ENCODE results near the gene SNAPC3.

Gene SNAPC3

DNA sequence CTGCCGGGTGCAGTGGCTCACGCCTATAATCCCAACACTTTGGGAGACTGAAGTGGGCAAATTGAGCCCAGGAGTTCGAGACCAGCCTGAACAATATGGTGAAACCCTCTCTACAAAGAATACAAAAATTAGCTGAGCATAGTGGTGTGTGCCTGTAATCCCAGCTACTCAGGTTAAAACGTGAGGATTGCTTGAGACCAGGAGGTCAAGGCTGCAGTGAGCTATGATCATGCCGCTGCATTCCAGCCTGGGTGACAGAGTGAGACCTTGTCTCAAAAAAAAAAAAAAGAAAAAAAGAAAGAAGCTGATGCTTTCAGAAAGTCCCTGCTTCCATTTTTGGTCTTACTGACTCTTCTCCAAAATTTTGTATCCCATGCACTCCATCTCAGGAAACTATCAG, 31.3 kb downstream of the SNAPC3 start:
- H2AFZ ChIP-seq (ENCODE audit: low read depth, low read length): no peak overlapping the region
- H3K23ac ChIP-seq (ENCODE audit: low read length in 2 of 2): no peak overlapping the region
- H3K9ac ChIP-seq (ENCODE audit: low read length): no peak overlapping the region
- H3K4me1 ChIP-seq (ENCODE audit: control insufficient read depth, insufficient read depth, low read depth, low read length): no peaks in the 10 kb centered on the region
- no peaks in the 10 kb centered on the region for H3K9me3 ChIP-seq (ENCODE audit: control insufficient read depth, low read length)
- H2BK120ac ChIP-seq (ENCODE audit: low read depth, low read length): no peak overlapping the region
- H3K4ac ChIP-seq (ENCODE audit: low read depth in 1 of 2, low read length in 2 of 2): no peak overlapping the region
- no peak overlapping the region for H4K91ac ChIP-seq (ENCODE audit: low read length)
- no peak overlapping the region for H2BK5ac ChIP-seq (ENCODE audit: low read depth, low read length, poor library complexity, severe bottlenecking)
- H3K36me3 ChIP-seq (ENCODE audit: control insufficient read depth in 1 of 2, insufficient read depth in 2 of 2, low read depth in 1 of 2, low read length in 2 of 2): peaks cover 24 to 88% of the 10 kb centered on the region in 2 experiments
- no peak overlapping the region for H2BK12ac ChIP-seq (ENCODE audit: low read length in 2 of 2)
- WGBS: 100% methylated on average over 5 of the region's 5 CpGs
- H3K14ac ChIP-seq (ENCODE audit: low read length in 2 of 2): no peak overlapping the region
- no peak overlapping the region for H4K8ac ChIP-seq (ENCODE audit: low read length)
- H3K4me3 ChIP-seq (ENCODE audit: insufficient read depth in 1 of 2, low read depth in 1 of 2, low read length in 2 of 2): no peak overlapping the region
- no peak overlapping the region for H3K18ac ChIP-seq (ENCODE audit: low read depth in 1 of 2, low read length in 2 of 2)
- peaks cover 16% of the 10 kb centered on the region for H3K79me1 ChIP-seq (replicated peaks; ENCODE audit: low read length, poor library complexity, severe bottlenecking)
- no peak overlapping the region for H2BK15ac ChIP-seq (ENCODE audit: low read depth, poor library complexity, severe bottlenecking)
- H3K27ac ChIP-seq (ENCODE audit: low read length, poor library complexity, severe bottlenecking): no peak overlapping the region
- no peaks in the 10 kb centered on the region for H3K27me3 ChIP-seq (ENCODE audit: control insufficient read depth in 1 of 2, insufficient read depth in 1 of 2, low read length in 2 of 2)
- H3K4me2 ChIP-seq (ENCODE audit: low read length, poor library complexity, severe bottlenecking): no peak overlapping the region
- H2AK5ac ChIP-seq (ENCODE audit: low read length, severe bottlenecking): no peak overlapping the region
- no peak for DNase-seq

DNA sequence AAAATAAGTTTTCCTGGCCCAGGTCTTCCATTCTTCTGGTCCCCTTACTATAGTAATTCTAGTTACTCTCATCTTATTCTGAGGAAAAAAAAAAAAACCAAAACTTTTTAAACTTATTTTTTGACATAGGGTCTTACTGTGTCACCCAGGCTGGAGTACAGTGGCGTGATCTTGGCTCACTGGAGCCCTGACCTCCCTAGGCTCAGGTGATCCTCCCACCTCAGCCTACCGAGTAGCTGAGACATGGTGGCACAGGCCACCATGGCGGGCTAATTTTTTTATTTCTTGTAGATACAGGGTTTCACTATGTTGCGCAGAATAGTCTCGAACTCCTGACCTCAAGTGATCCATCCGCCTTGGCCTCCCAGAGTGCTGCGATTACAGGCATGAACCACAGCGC, 38.4 kb downstream of the SNAPC3 start:
- no peak overlapping the region for H3K14ac ChIP-seq (ENCODE audit: low read length in 2 of 2)
- 97% methylated on average over 6 of the region's 8 CpGs for WGBS
- H3K18ac ChIP-seq (ENCODE audit: low read depth in 1 of 2, low read length in 2 of 2): no peak overlapping the region

DNA sequence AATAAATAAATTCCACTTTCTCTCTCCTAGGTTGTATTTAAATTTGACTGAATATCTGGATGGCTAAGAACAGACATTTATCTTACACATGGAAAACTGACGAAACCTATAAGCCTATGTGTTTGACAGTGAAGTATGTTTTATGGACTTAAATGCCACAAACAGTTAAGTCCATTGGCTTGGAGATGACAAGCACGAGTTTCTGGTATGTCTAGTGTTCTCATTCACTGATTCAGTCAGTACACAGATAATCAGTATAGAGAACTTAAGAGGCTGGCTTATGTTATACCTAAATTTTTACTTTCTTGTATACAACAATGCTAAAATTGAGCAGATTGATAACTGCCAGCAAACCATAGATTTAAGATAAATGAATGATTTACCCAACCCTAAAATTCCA, 38.9 kb downstream of the SNAPC3 start:
- Histone ChIP-seq H3K23ac (ENCODE audit: low read length in 2 of 2) (no peak overlapping the region), H2BK5ac (ENCODE audit: low read depth, low read length, poor library complexity, severe bottlenecking) (no peak overlapping the region), H3K14ac (ENCODE audit: low read length in 2 of 2) (no peak overlapping the region), H3K4me2 (ENCODE audit: low read length, poor library complexity, severe bottlenecking) (no peak overlapping the region), H2BK120ac (ENCODE audit: low read depth, low read length) (no peak overlapping the region), H4K91ac (ENCODE audit: low read length) (no peak overlapping the region), H3K9me3 (ENCODE audit: control insufficient read depth, low read length) (no peaks in the 10 kb centered on the region), H3K4ac (ENCODE audit: low read depth in 1 of 2, low read length in 2 of 2) (no peak overlapping the region), H3K27ac (ENCODE audit: low read length, poor library complexity, severe bottlenecking) (no peak overlapping the region), H3K4me3 (ENCODE audit: insufficient read depth in 1 of 2, low read depth in 1 of 2, low read length in 2 of 2) (no peak overlapping the region), H2AFZ (ENCODE audit: low read depth, low read length) (no peak overlapping the region), H2AK5ac (ENCODE audit: low read length, severe bottlenecking) (no peak overlapping the region), H3K27me3 (ENCODE audit: control insufficient read depth in 1 of 2, insufficient read depth in 1 of 2, low read length in 2 of 2) (no peaks in the 10 kb centered on the region), H3K79me1 (replicated peaks; ENCODE audit: low read length, poor library complexity, severe bottlenecking) (peaks cover 4% of the 10 kb centered on the region), H3K4me1 (ENCODE audit: control insufficient read depth, insufficient read depth, low read depth, low read length) (no peaks in the 10 kb centered on the region), H3K36me3 (ENCODE audit: control insufficient read depth in 1 of 2, insufficient read depth in 2 of 2, low read depth in 1 of 2, low read length in 2 of 2) (peaks cover 15 to 94% of the 10 kb centered on the region in 2 experiments), H2BK15ac (ENCODE audit: low read depth, poor library complexity, severe bottlenecking) (no peak overlapping the region), H2BK12ac (ENCODE audit: low read length in 2 of 2) (no peak overlapping the region), H3K9ac (ENCODE audit: low read length) (no peak overlapping the region), H4K8ac (ENCODE audit: low read length) (no peak overlapping the region), H3K18ac (ENCODE audit: low read depth in 1 of 2, low read length in 2 of 2) (no peak overlapping the region)
- no CpG with 5 or more reads among the region's 2 CpGs for WGBS
- no peak for DNase-seq

More for the DNA sequence above, 38.4 kb downstream of the SNAPC3 start:
- Histone ChIP-seq H2BK5ac (ENCODE audit: low read depth, low read length, poor library complexity, severe bottlenecking) (no peak overlapping the region), H4K91ac (ENCODE audit: low read length) (no peak overlapping the region), H3K23ac (ENCODE audit: low read length in 2 of 2) (no peak overlapping the region), H4K8ac (ENCODE audit: low read length) (no peak overlapping the region), H3K4me2 (ENCODE audit: low read length, poor library complexity, severe bottlenecking) (no peak overlapping the region), H3K4me3 (ENCODE audit: insufficient read depth in 1 of 2, low read depth in 1 of 2, low read length in 2 of 2) (no peak overlapping the region), H2AFZ (ENCODE audit: low read depth, low read length) (no peak overlapping the region), H3K79me1 (replicated peaks; ENCODE audit: low read length, poor library complexity, severe bottlenecking) (peaks cover 4% of the 10 kb centered on the region), H3K9ac (ENCODE audit: low read length) (no peak overlapping the region), H2AK5ac (ENCODE audit: low read length, severe bottlenecking) (no peak overlapping the region), H3K4ac (ENCODE audit: low read depth in 1 of 2, low read length in 2 of 2) (no peak overlapping the region), H3K9me3 (ENCODE audit: control insufficient read depth, low read length) (no peaks in the 10 kb centered on the region), H3K27ac (ENCODE audit: low read length, poor library complexity, severe bottlenecking) (no peak overlapping the region), H2BK12ac (ENCODE audit: low read length in 2 of 2) (no peak overlapping the region), H3K36me3 (ENCODE audit: control insufficient read depth in 1 of 2, insufficient read depth in 2 of 2, low read depth in 1 of 2, low read length in 2 of 2) (peaks cover 14 to 94% of the 10 kb centered on the region in 2 experiments), H2BK15ac (ENCODE audit: low read depth, poor library complexity, severe bottlenecking) (no peak overlapping the region), H3K4me1 (ENCODE audit: control insufficient read depth, insufficient read depth, low read depth, low read length) (no peaks in the 10 kb centered on the region), H3K27me3 (ENCODE audit: control insufficient read depth in 1 of 2, insufficient read depth in 1 of 2, low read length in 2 of 2) (no peaks in the 10 kb centered on the region), H2BK120ac (ENCODE audit: low read depth, low read length) (no peak overlapping the region)
- no peak for DNase-seq

DNA sequence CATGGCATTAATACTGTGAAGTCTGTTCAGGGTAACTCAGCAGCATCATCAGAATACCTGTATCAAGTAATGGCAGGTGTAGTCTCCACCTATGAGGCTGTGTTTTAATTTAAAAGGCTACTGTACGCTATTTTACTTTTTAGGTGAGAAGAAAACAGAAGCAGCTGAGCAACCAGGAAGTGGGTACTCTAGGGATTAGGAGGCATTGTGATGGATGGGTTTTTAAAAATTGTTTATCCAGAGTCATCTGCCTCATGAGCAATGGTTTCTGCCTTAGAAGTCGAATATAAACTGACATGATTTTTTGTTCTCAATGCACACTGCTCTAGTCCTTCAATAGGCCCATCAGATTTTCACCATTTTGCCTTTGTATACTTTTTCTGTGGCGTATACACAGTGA, 45.5 kb downstream of the SNAPC3 start:
- Histone ChIP-seq H3K27me3 (ENCODE audit: control insufficient read depth in 1 of 2, insufficient read depth in 1 of 2, low read length in 2 of 2) (no peaks in the 10 kb centered on the region), H3K9me3 (ENCODE audit: control insufficient read depth, low read length) (no peaks in the 10 kb centered on the region), H3K4ac (ENCODE audit: low read depth in 1 of 2, low read length in 2 of 2) (no peak overlapping the region), H2AFZ (ENCODE audit: low read depth, low read length) (no peak overlapping the region), H2BK5ac (ENCODE audit: low read depth, low read length, poor library complexity, severe bottlenecking) (no peak overlapping the region), H3K9ac (ENCODE audit: low read length) (no peak overlapping the region), H3K4me3 (ENCODE audit: insufficient read depth in 1 of 2, low read depth in 1 of 2, low read length in 2 of 2) (no peak overlapping the region), H3K4me1 (ENCODE audit: control insufficient read depth, insufficient read depth, low read depth, low read length) (no peaks in the 10 kb centered on the region), H4K91ac (ENCODE audit: low read length) (no peak overlapping the region), H3K18ac (ENCODE audit: low read depth in 1 of 2, low read length in 2 of 2) (no peak overlapping the region), H3K36me3 (ENCODE audit: control insufficient read depth in 1 of 2, insufficient read depth in 2 of 2, low read depth in 1 of 2, low read length in 2 of 2) (peaks cover 4 to 85% of the 10 kb centered on the region in 2 experiments), H3K23ac (ENCODE audit: low read length in 2 of 2) (no peak overlapping the region), H2AK5ac (ENCODE audit: low read length, severe bottlenecking) (no peak overlapping the region), H3K14ac (ENCODE audit: low read length in 2 of 2) (no peak overlapping the region), H3K79me1 (replicated peaks; ENCODE audit: low read length, poor library complexity, severe bottlenecking) (no peaks in the 10 kb centered on the region), H2BK120ac (ENCODE audit: low read depth, low read length) (no peak overlapping the region), H2BK15ac (ENCODE audit: low read depth, poor library complexity, severe bottlenecking) (no peak overlapping the region), H4K8ac (ENCODE audit: low read length) (no peak overlapping the region), H2BK12ac (ENCODE audit: low read length in 2 of 2) (no peak overlapping the region), H3K4me2 (ENCODE audit: low read length, poor library complexity, severe bottlenecking) (no peak overlapping the region), H3K27ac (ENCODE audit: low read length, poor library complexity, severe bottlenecking) (no peak overlapping the region)
- DNase-seq: peak; percentile 12
- 64% methylated on average over 3 of the region's 3 CpGs for WGBS

All from mesenchymal stem cell (in vitro differentiated cells and primary cell).